ENCODE results near the gene RNU6-1.

- TF ChIP-seq, protein P1, sequence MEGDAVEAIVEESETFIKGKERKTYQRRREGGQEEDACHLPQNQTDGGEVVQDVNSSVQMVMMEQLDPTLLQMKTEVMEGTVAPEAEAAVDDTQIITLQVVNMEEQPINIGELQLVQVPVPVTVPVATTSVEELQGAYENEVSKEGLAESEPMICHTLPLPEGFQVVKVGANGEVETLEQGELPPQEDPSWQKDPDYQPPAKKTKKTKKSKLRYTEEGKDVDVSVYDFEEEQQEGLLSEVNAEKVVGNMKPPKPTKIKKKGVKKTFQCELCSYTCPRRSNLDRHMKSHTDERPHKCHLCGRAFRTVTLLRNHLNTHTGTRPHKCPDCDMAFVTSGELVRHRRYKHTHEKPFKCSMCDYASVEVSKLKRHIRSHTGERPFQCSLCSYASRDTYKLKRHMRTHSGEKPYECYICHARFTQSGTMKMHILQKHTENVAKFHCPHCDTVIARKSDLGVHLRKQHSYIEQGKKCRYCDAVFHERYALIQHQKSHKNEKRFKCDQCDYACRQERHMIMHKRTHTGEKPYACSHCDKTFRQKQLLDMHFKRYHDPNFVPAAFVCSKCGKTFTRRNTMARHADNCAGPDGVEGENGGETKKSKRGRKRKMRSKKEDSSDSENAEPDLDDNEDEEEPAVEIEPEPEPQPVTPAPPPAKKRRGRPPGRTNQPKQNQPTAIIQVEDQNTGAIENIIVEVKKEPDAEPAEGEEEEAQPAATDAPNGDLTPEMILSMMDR (IDR thresholded peaks at IDR 0.05), result no peak
- TF ChIP-seq POLR2A (IDR thresholded peaks at IDR 0.05), result no peak
Observed at GRCh38 chr15:67859331-67859946, 19.6 kb upstream of the RNU6-1 start.
